Esophagus muscularis mucosa (tissue), 4 donors: ENCODE data around the gene ZNF774. TPM values are rescaled to one million over a fixed set of nuclear protein-coding genes. Genes with fewer than 3 reads are reported as not detected.

Experiments used
- DNase-seq: peaks from one replicate; pipeline ENCODE4 v3.0.0-alpha.2; 2017; ENCODE audit errors: extremely low spot score
- H3K27ac ChIP-seq, 4 donors: fragments of 200-600 bp; sonication (generic); replicated peaks in 1 of 4; 1 replicate in 3 of 4; 2 replicates in 1 of 4; pipeline ENCODE4 v1.5.1; 2016 to 2019; ENCODE audit warnings: mild to moderate bottlenecking in 1 of 4
- H3K27me3 ChIP-seq, 4 donors: fragments of 200-600 bp; sonication (generic); one replicate each; pipeline versions ENCODE4 v1.5.1 to v1.6.0; 2016 to 2019
- H3K36me3 ChIP-seq, 4 donors: fragments of 200-600 bp; sonication (generic); one replicate each; pipeline ENCODE4 v1.5.1; 2016 to 2019
- H3K4me1 ChIP-seq, 4 donors: fragments of 200-600 bp; sonication (generic); one replicate each; pipeline ENCODE4 v1.5.1; 2016 to 2019
- H3K4me3 ChIP-seq, 4 donors: fragments of 200-600 bp; sonication (generic); 1 replicate in 2 of 4; 2 replicates in 2 of 4; pipeline ENCODE4 v1.5.1; 2016 to 2019; ENCODE audit warnings: mild to moderate bottlenecking in 4 of 4, moderate library complexity in 1 of 4
- H3K9me3 ChIP-seq, 4 donors: fragments of 200-600 bp; sonication (generic); 1 replicate in 3 of 4; 2 replicates in 1 of 4; pipeline ENCODE4 v1.5.1; 2016 to 2019
- EP300 ChIP-seq: sonication (generic); formaldehyde crosslinking; IDR thresholded peaks from one replicate; pipeline ENCODE4 v1.6.1; 2017; ENCODE audit warnings: antibody characterized with exemption
- POLR2A ChIP-seq: fragments of 450-650 bp; IDR thresholded peaks from one replicate; pipeline ENCODE4 v1.6.1; 2017; ENCODE audit warnings: antibody characterized with exemption, moderate library complexity, mild to moderate bottlenecking, low read depth
- POLR2AphosphoS5 ChIP-seq, 2 donors: sonication (generic); formaldehyde crosslinking; IDR thresholded peaks; one replicate each; pipeline ENCODE4 v1.6.1; 2017; ENCODE audit warnings: antibody characterized with exemption in 2 of 2
- WGBS: methylation state at CpG from one replicate; pipeline ENCODE4 v1.1.5; 2018; 5-methylcytosine and 5-hydroxymethylcytosine counted together
- intact Hi-C: fragments of 100-400 bp; cut with DNase I; formaldehyde crosslinking; loops from one replicate; pipeline ENCODE4 v1.15.1; 2023
- total RNA-seq, 4 donors: library from RNA; depleted of rRNA; stranded (reverse); fragments of >200 nt; gene quantifications; one replicate each; pipeline versions ENCODE4 v1.1.0 to v1.2.1, GENCODE V29; 2016
- TF ChIP-seq, protein P1 (sequence below), 3 experiments: fragments of 200-600 bp in 2 of 3; fragments of 450-650 bp in 1 of 3; sonication (generic) in 2 of 3; IDR thresholded peaks; one replicate each; pipeline ENCODE4 v1.5.1; 2017 to 2019; ENCODE audit warnings: antibody characterized with exemption in 3 of 3, mild to moderate bottlenecking in 2 of 3, moderate library complexity in 1 of 3

Gene ZNF774
- total RNA-seq, 4 donors from 2014 or later, result 1.5 to 2.3 (median 1.7) TPM

GRCh38 chr15:90326441-90326840 is 25.6 kb upstream of the ZNF774 start:
- TF ChIP-seq POLR2A (no peak), EP300 (no peak), POLR2AphosphoS5 (IDR thresholded peaks at IDR 0.05) (no peak)
- TF ChIP-seq, protein P1, sequence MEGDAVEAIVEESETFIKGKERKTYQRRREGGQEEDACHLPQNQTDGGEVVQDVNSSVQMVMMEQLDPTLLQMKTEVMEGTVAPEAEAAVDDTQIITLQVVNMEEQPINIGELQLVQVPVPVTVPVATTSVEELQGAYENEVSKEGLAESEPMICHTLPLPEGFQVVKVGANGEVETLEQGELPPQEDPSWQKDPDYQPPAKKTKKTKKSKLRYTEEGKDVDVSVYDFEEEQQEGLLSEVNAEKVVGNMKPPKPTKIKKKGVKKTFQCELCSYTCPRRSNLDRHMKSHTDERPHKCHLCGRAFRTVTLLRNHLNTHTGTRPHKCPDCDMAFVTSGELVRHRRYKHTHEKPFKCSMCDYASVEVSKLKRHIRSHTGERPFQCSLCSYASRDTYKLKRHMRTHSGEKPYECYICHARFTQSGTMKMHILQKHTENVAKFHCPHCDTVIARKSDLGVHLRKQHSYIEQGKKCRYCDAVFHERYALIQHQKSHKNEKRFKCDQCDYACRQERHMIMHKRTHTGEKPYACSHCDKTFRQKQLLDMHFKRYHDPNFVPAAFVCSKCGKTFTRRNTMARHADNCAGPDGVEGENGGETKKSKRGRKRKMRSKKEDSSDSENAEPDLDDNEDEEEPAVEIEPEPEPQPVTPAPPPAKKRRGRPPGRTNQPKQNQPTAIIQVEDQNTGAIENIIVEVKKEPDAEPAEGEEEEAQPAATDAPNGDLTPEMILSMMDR (IDR thresholded peaks at IDR 0.05), result no peak
- Histone ChIP-seq H3K36me3 (no peaks in the 10 kb centered on the region), H3K9me3 (no peaks in the 10 kb centered on the region), H3K27me3 (no peaks in the 10 kb centered on the region), H3K4me1 (peaks cover 0 to 9% (median 6%) of the 10 kb centered on the region in 4 donors), H3K27ac (no peak overlapping the region), H3K4me3 (no peak overlapping the region)
- no peak for DNase-seq
- WGBS, result 86% methylated on average over 4 of the region's 4 CpGs
- intact Hi-C loops, result no loop called here

DNA sequence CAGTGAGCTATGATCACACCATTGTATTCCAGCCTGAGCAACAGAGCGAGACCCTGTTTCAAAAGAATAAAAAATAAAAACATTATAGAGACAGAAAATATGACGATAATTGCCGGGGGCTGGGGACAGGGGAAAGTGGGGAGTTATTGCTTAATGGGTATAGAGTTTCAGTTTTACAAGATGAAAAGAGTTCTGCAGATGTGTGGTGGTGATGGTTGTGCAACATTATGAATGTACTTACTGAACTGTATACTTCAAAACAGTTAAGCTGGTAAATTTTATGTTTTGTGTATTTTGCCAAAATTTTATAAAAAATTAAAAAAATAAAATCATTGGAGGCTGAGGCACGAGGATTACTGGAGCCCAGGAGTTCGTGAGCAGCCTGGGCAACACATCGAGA is 24.8 kb upstream of the ZNF774 start:
- TF ChIP-seq EP300, result no peak
- no peak for TF ChIP-seq POLR2AphosphoS5 (IDR thresholded peaks at IDR 0.05)
- no peak for TF ChIP-seq POLR2A
- TF ChIP-seq, protein P1 (IDR thresholded peaks at IDR 0.05), result no peak
- 90% methylated on average over 6 of the region's 6 CpGs for WGBS
- DNase-seq, result no peak
- no peaks in the 10 kb centered on the region for H3K36me3 ChIP-seq
- no peaks in the 10 kb centered on the region for H3K27me3 ChIP-seq
- no peak overlapping the region for H3K27ac ChIP-seq
- no peaks in the 10 kb centered on the region for H3K9me3 ChIP-seq
- intact Hi-C loops, result no loop called here
- H3K4me1 ChIP-seq, result peaks cover 0 to 9% (median 6%) of the 10 kb centered on the region in 4 donors
- no peak overlapping the region for H3K4me3 ChIP-seq

GRCh38 chr15:90334304-90334731 is 17.8 kb upstream of the ZNF774 start:
- no peak for DNase-seq
- TF ChIP-seq POLR2A (no peak), POLR2AphosphoS5 (IDR thresholded peaks at IDR 0.05) (no peak), EP300 (no peak)
- TF ChIP-seq, protein P1 (IDR thresholded peaks at IDR 0.05), result no peak
- Histone ChIP-seq H3K9me3 (no peaks in the 10 kb centered on the region), H3K4me3 (no peak overlapping the region), H3K36me3 (no peaks in the 10 kb centered on the region), H3K27ac (no peak overlapping the region), H3K4me1 (no peaks in the 10 kb centered on the region), H3K27me3 (no peaks in the 10 kb centered on the region)
- intact Hi-C loops, result no loop called here
- WGBS, result 91% methylated on average over 3 of the region's 3 CpGs

- no peaks in the 10 kb centered on the region for H3K4me1 ChIP-seq
- TF ChIP-seq, protein P1 (IDR thresholded peaks at IDR 0.05), result no peak
- TF ChIP-seq POLR2A, result no peak
- TF ChIP-seq EP300, result no peak
- TF ChIP-seq POLR2AphosphoS5 (IDR thresholded peaks at IDR 0.05), result no peak
- H3K4me3 ChIP-seq, result no peak overlapping the region
- DNase-seq, result no peak
- no peaks in the 10 kb centered on the region for H3K27me3 ChIP-seq
- H3K36me3 ChIP-seq, result no peaks in the 10 kb centered on the region
- intact Hi-C loops, result no loop called here
- no peak overlapping the region for H3K27ac ChIP-seq
- no peaks in the 10 kb centered on the region for H3K9me3 ChIP-seq
- WGBS, result 78% methylated on average over 5 of the region's 5 CpGs
These were observed 15.4 kb upstream of the ZNF774 start for GRCh38 chr15:90336705-90337141.

GRCh38 chr15:90337256-90337655 is 14.8 kb upstream of the ZNF774 start:
- no peak overlapping the region for H3K4me3 ChIP-seq
- intact Hi-C loops, result no loop called here
- 93% methylated on average over 4 of the region's 4 CpGs for WGBS
- H3K27me3 ChIP-seq, result no peaks in the 10 kb centered on the region
- no peak for DNase-seq
- TF ChIP-seq POLR2AphosphoS5 (IDR thresholded peaks at IDR 0.05) (no peak), EP300 (no peak), POLR2A (no peak)
- TF ChIP-seq, protein P1 (IDR thresholded peaks at IDR 0.05), result no peak
- H3K4me1 ChIP-seq, result peaks cover 0 to 3% (median 1%) of the 10 kb centered on the region in 4 donors
- H3K27ac ChIP-seq, result no peak overlapping the region
- H3K9me3 ChIP-seq, result no peaks in the 10 kb centered on the region
- H3K36me3 ChIP-seq, result no peaks in the 10 kb centered on the region
